KMS-11 (cell line): ENCODE results near the gene KLHL29.

Experiments
- H2AFZ ChIP-seq: fragments of 200-600 bp; sonication (generic); 2 replicates; pipeline ENCODE4 v1.6.1; 2016; ENCODE audit warnings: antibody characterized with exemption, mixed run types, low read depth
- H3K27ac ChIP-seq: fragments of 200-600 bp; sonication (generic); 2 replicates; pipeline ENCODE4 v1.6.1; 2016; ENCODE audit warnings: mild to moderate bottlenecking, mixed run types
- H3K27me3 ChIP-seq: fragments of 200-600 bp; sonication (generic); 2 replicates; pipeline ENCODE4 v1.6.1; 2017; ENCODE audit warnings: mild to moderate bottlenecking, low read depth, mixed run types, moderate library complexity; ENCODE audit not compliant: insufficient read depth
- H3K36me3 ChIP-seq: fragments of 200-600 bp; sonication (generic); 2 replicates; pipeline ENCODE4 v1.6.1; 2017; ENCODE audit warnings: mild to moderate bottlenecking, mixed run types; ENCODE audit not compliant: insufficient read depth
- H3K4me1 ChIP-seq: fragments of 200-600 bp; sonication (generic); 2 replicates; pipeline ENCODE4 v1.6.1; 2016; ENCODE audit warnings: mild to moderate bottlenecking, low read depth, mixed run types; ENCODE audit not compliant: poor library complexity, severe bottlenecking
- H3K4me2 ChIP-seq: fragments of 200-600 bp; sonication (generic); 2 replicates; pipeline ENCODE4 v1.7.0; 2016; ENCODE audit warnings: mild to moderate bottlenecking, mixed run types
- H3K4me3 ChIP-seq: fragments of 200-600 bp; sonication (generic); IDR thresholded peaks from 2 replicates; pipeline ENCODE4 v1.6.1; 2017; ENCODE audit warnings: low read depth, low read length, mixed read lengths; ENCODE audit not compliant: insufficient read depth
- H3K79me2 ChIP-seq: fragments of 200-600 bp; sonication (generic); 2 replicates; pipeline ENCODE4 v1.6.1; 2016; ENCODE audit warnings: low read depth, mixed run types; ENCODE audit not compliant: insufficient read depth
- H3K9ac ChIP-seq: fragments of 200-600 bp; sonication (generic); 2 replicates; pipeline ENCODE4 v1.6.1; 2016; ENCODE audit warnings: mild to moderate bottlenecking, mixed run types
- H4K20me1 ChIP-seq: fragments of 200-600 bp; sonication (generic); 2 replicates; pipeline ENCODE4 v1.6.1; 2016; ENCODE audit warnings: mild to moderate bottlenecking, mixed run types; ENCODE audit not compliant: insufficient read depth
- TF ChIP-seq, protein P1 (sequence below): fragments of 200-600 bp; sonication (generic); conservative IDR thresholded peaks from 2 replicates; pipeline ENCODE4 v1.6.1; 2017; ENCODE audit warnings: low read depth, mild to moderate bottlenecking, antibody characterized with exemption, low read length, moderate library complexity, mixed read lengths

KLHL29 gene

GRCh38 chr2:23503682-23504081 lies 118.7 kb downstream of the KLHL29 start:
- Histone ChIP-seq H3K36me3 (no peaks in the 10 kb centered on the region), H3K4me1 (no peaks in the 10 kb centered on the region), H2AFZ (no peak overlapping the region), H3K79me2 (no peaks in the 10 kb centered on the region), H3K27ac (no peak overlapping the region), H4K20me1 (no peaks in the 10 kb centered on the region), H3K4me2 (no peak overlapping the region), H3K27me3 (no peaks in the 10 kb centered on the region), H3K9ac (no peak overlapping the region), H3K4me3 (no peak overlapping the region)
- TF ChIP-seq, protein P1, sequence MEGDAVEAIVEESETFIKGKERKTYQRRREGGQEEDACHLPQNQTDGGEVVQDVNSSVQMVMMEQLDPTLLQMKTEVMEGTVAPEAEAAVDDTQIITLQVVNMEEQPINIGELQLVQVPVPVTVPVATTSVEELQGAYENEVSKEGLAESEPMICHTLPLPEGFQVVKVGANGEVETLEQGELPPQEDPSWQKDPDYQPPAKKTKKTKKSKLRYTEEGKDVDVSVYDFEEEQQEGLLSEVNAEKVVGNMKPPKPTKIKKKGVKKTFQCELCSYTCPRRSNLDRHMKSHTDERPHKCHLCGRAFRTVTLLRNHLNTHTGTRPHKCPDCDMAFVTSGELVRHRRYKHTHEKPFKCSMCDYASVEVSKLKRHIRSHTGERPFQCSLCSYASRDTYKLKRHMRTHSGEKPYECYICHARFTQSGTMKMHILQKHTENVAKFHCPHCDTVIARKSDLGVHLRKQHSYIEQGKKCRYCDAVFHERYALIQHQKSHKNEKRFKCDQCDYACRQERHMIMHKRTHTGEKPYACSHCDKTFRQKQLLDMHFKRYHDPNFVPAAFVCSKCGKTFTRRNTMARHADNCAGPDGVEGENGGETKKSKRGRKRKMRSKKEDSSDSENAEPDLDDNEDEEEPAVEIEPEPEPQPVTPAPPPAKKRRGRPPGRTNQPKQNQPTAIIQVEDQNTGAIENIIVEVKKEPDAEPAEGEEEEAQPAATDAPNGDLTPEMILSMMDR = no peak

DNA sequence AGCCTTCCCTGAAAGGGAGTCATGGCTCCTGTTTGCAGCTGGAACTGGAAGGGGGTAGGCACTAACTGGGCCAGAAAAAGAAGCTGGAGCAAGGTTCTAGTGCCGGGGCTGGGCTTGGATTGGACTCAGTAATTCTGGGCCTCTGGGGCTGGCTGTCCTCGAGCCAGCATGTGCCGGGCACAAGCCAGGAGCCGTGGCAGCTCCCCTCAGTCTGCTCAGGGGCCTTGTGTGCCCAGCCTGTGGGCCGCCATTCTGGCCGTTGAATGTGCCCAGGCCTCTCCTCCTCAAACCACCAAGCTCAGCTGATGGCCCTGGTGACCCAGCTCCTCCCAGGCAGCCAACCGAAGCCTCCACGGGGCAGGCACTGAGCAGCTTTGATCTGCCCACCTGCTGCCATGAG lies 119.6 kb downstream of the KLHL29 start:
- no peak overlapping the region for H3K27ac ChIP-seq
- no peaks in the 10 kb centered on the region for H3K36me3 ChIP-seq
- no peaks in the 10 kb centered on the region for H4K20me1 ChIP-seq
- H3K79me2 ChIP-seq = no peaks in the 10 kb centered on the region
- TF ChIP-seq, protein P1 = no peak
- no peak overlapping the region for H3K4me3 ChIP-seq
- H3K4me2 ChIP-seq = no peak overlapping the region
- H2AFZ ChIP-seq = no peak overlapping the region
- H3K4me1 ChIP-seq = no peaks in the 10 kb centered on the region
- no peaks in the 10 kb centered on the region for H3K27me3 ChIP-seq
- no peak overlapping the region for H3K9ac ChIP-seq

- Histone ChIP-seq H3K4me3 (no peak overlapping the region), H3K79me2 (no peaks in the 10 kb centered on the region), H3K27me3 (no peaks in the 10 kb centered on the region), H3K36me3 (no peaks in the 10 kb centered on the region), H4K20me1 (no peaks in the 10 kb centered on the region), H3K4me2 (no peak overlapping the region), H2AFZ (no peak overlapping the region), H3K27ac (no peak overlapping the region), H3K4me1 (no peaks in the 10 kb centered on the region), H3K9ac (no peak overlapping the region)
- TF ChIP-seq, protein P1 = no peak
These were observed 120.4 kb downstream of the KLHL29 start for GRCh38 chr2:23505218-23505983.

GRCh38 chr2:23505984-23506380 lies 121.0 kb downstream of the KLHL29 start:
- no peaks in the 10 kb centered on the region for H3K4me1 ChIP-seq
- no peaks in the 10 kb centered on the region for H3K36me3 ChIP-seq
- H3K27me3 ChIP-seq = no peaks in the 10 kb centered on the region
- no peak overlapping the region for H3K27ac ChIP-seq
- H3K4me3 ChIP-seq = no peak overlapping the region
- TF ChIP-seq, protein P1 = no peak
- no peak overlapping the region for H3K9ac ChIP-seq
- H3K4me2 ChIP-seq = no peak overlapping the region
- H4K20me1 ChIP-seq = no peaks in the 10 kb centered on the region
- H2AFZ ChIP-seq = no peak overlapping the region
- no peaks in the 10 kb centered on the region for H3K79me2 ChIP-seq
